HL-60 (cell line): ENCODE measurements around the gene TMPRSS11F.

ENCODE experiments used
- DNase-seq, 2 experiments: peaks; one replicate each; pipeline ENCODE4 v3.0.0-alpha.2; 2010 to 2020; ENCODE audit warnings: low read depth in 1 of 2, low spot score in 1 of 2
- H3K27ac ChIP-seq: fragments of 250-450 bp; sonication (Bioruptor Pico); replicated peaks from 2 replicates; pipeline ENCODE4 v1.5.1; 2020; ENCODE audit warnings: mild to moderate bottlenecking, moderate library complexity
- H3K27me3 ChIP-seq: fragments of 250-450 bp; sonication (Bioruptor Pico); 2 replicates; pipeline ENCODE4 v1.5.1; 2021; ENCODE audit warnings: mild to moderate bottlenecking, moderate library complexity; ENCODE audit not compliant: insufficient read depth, poor library complexity, severe bottlenecking
- H3K4me3 ChIP-seq: replicated peaks from 2 replicates; pipeline ENCODE4 v1.5.1; 2011; ENCODE audit warnings: mild to moderate bottlenecking, control low read depth, low read length; ENCODE audit not compliant: insufficient read depth
- CTCF ChIP-seq: IDR thresholded peaks from one replicate; pipeline ENCODE4 v1.5.1; 2011; ENCODE audit warnings: low read length, control low read depth, inconsistent platforms; ENCODE audit not compliant: insufficient read depth
- GABPA ChIP-seq: IDR thresholded peaks from 2 replicates; pipeline ENCODE4 v1.6.1; 2012; ENCODE audit warnings: low read depth
- POLR2AphosphoS5 ChIP-seq: IDR thresholded peaks from 2 replicates; pipeline ENCODE4 v1.6.1; 2012; ENCODE audit warnings: low read depth
- REST ChIP-seq: IDR thresholded peaks from 2 replicates; pipeline ENCODE4 v1.6.1; 2012; ENCODE audit warnings: low read depth; ENCODE audit not compliant: insufficient replicate concordance
- SPI1 ChIP-seq: IDR thresholded peaks from 2 replicates; pipeline ENCODE4 v1.6.1; 2012; ENCODE audit warnings: low read depth, mild to moderate bottlenecking, borderline replicate concordance

TMPRSS11F gene

GRCh38 chr4:68148800-68149685, 19.4 kb upstream of the TMPRSS11F start:
- TF ChIP-seq REST, result no peak
- TF ChIP-seq GABPA, result no peak
- TF ChIP-seq POLR2AphosphoS5, result no peak
- TF ChIP-seq SPI1, result no peak
- no peak for TF ChIP-seq CTCF
- H3K27me3 ChIP-seq, result no peaks in the 10 kb centered on the region
- H3K4me3 ChIP-seq, result no peak overlapping the region
- DNase-seq, result no peak
- H3K27ac ChIP-seq, result no peak overlapping the region

GRCh38 chr4:68147079-68147478, 17.4 kb upstream of the TMPRSS11F start:
- Histone ChIP-seq H3K27me3 (no peaks in the 10 kb centered on the region), H3K4me3 (no peak overlapping the region), H3K27ac (no peak overlapping the region)
- no peak for DNase-seq
- TF ChIP-seq CTCF (no peak), POLR2AphosphoS5 (no peak), REST (no peak), SPI1 (no peak)

GRCh38 chr4:68145261-68145660, 15.6 kb upstream of the TMPRSS11F start:
- no peaks in the 10 kb centered on the region for H3K27me3 ChIP-seq
- TF ChIP-seq REST (no peak), CTCF (no peak), POLR2AphosphoS5 (no peak), GABPA (no peak), SPI1 (no peak)
- H3K27ac ChIP-seq, result no peak overlapping the region
- H3K4me3 ChIP-seq, result no peak overlapping the region
- no peak for DNase-seq
